ENCODE data around the gene EBI3. TPM values are rescaled to one million over a fixed set of nuclear protein-coding genes. Genes with fewer than 3 reads are reported as not detected.
A peak's percentile ranks its signal among the peaks of the same experiment; 100 is the strongest.

The EBI3 gene
- total RNA-seq, 4 donors from 2014 or later, result 0.96 to 3.7 (median 3.7) TPM; not detected in 1

GRCh38 chr19:4198467-4199126 is 30.7 kb upstream of the EBI3 start:
- no peak overlapping the region for H3K4me3 ChIP-seq
- H3K4me1 ChIP-seq, result peaks cover 0 to 8% (median 2%) of the 10 kb centered on the region in 4 donors
- in situ Hi-C loops (cut with MboI; ENCODE audit: low pct_ligation_motif_present in 1 of 4, low pct_unique_long_range_greater_than_20kb in 1 of 4, low sequenced_read_pairs in 3 of 4) (no loop called here), intact Hi-C loops (cut with DNase I; ENCODE audit: low total_unique reads) (no loop called here)
- WGBS, 2 donors (ENCODE audit: low coverage in 1 of 2), result 12 to 31% methylated on average over 5 to 18 of the region's 28 CpGs
- no peak overlapping the region for H3K27ac ChIP-seq
- no peak for TF ChIP-seq EP300 (IDR thresholded peaks at IDR 0.05; ENCODE audit: low read depth)
- TF ChIP-seq POLR2AphosphoS5 (IDR thresholded peaks at IDR 0.05), result no peak
- TF ChIP-seq CTCF (IDR thresholded peaks at IDR 0.05), result no peak
- no peak for TF ChIP-seq POLR2A (IDR thresholded peaks at IDR 0.05)
- DNase-seq, result no peak
- no peaks in the 10 kb centered on the region for H3K9me3 ChIP-seq
- H3K27me3 ChIP-seq, result peaks cover 68% of the 10 kb centered on the region
- H3K36me3 ChIP-seq, result no peaks in the 10 kb centered on the region

DNA sequence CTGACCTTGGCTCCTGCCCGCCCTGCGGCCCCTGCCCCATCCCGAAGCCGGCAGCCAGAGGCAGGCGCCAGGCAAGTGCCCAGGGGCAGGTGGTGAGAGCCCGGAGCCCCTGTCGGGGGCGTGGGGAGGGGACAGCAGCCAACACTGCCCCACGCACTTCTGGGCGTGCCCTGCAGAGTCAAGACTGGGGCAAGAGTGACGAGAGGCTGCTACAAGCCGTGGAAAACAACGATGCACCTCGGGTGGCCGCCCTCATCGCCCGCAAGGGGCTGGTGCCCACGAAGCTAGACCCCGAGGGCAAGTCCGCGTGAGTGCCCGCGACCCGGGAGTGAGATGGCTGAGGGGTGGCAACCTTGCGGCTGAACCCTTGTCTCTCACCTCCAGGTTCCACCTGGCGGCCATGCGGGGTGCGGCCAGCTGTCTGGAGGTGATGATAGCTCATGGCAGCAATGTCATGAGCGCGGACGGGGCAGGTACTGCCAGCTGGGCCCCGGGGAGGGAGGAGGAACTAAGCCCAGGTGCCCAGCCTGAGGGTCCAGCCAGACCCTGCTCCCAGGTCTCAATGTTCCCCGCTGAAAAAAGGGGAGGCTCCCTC is 29.5 kb upstream of the EBI3 start:
- in situ Hi-C loops (cut with MboI; ENCODE audit: low pct_ligation_motif_present in 1 of 4, low pct_unique_long_range_greater_than_20kb in 1 of 4, low sequenced_read_pairs in 3 of 4), result loop anchor here in 1 of 4 donors (25.0 kb wide), 1 partner anchor 362 kb away; no protein-coding TSS in a partner anchor
- no peak for TF ChIP-seq POLR2AphosphoS5 (IDR thresholded peaks at IDR 0.05)
- peak; percentile 10 to 56 (median 38) for TF ChIP-seq CTCF (IDR thresholded peaks at IDR 0.05)
- Histone ChIP-seq H3K36me3 (no peaks in the 10 kb centered on the region), H3K9me3 (no peaks in the 10 kb centered on the region), H3K27me3 (peaks cover 57% of the 10 kb centered on the region), H3K4me1 (peaks cover 0 to 8% (median 4%) of the 10 kb centered on the region in 4 donors), H3K27ac (no peak overlapping the region), H3K4me3 (no peak overlapping the region)
- WGBS, 2 donors (ENCODE audit: low coverage in 1 of 2), result 69% methylated on average over 27 of the region's 33 CpGs; no CpG with 5 or more reads in 1 of the 2 donors
- DNase-seq, result peak; percentile 55
- intact Hi-C loops (cut with DNase I; ENCODE audit: low total_unique reads), result no loop called here

DNA sequence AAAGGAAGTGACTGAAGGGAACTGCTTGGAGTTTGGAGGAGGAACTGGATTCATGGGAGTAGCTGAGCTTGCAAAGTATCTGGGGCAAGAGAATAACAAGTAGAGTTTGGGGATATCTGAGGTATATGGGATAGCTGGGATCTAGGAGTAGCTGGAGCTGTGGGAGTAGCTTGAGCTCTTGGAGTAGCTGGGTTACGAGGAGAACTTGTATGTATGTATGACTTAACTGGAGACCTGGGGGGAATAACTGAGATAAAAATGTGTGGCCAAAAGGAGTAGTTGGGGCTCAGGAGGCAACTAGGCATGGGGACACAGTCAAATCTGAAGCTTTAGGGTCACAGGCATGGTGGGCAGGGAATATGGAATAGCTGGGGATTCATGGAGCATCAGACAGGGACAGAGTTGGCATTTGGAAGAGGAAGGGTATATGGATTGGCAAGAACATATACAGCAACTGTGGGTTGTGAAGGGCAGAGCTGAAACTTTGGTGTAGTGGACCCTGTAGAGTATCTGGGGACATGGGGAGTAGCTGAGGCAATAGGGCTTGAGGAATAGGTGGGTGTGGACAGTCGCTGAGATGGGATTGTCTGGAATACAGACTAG is 28.3 kb upstream of the EBI3 start:
- peaks cover 0 to 8% (median 5%) of the 10 kb centered on the region in 4 donors for H3K4me1 ChIP-seq
- H3K27me3 ChIP-seq, result peaks cover 44% of the 10 kb centered on the region
- TF ChIP-seq EP300 (IDR thresholded peaks at IDR 0.05; ENCODE audit: low read depth), result no peak
- TF ChIP-seq POLR2AphosphoS5 (IDR thresholded peaks at IDR 0.05), result no peak
- no peak for TF ChIP-seq POLR2A (IDR thresholded peaks at IDR 0.05)
- no peak for TF ChIP-seq CTCF (IDR thresholded peaks at IDR 0.05)
- in situ Hi-C loops (cut with MboI; ENCODE audit: low pct_ligation_motif_present in 1 of 4, low pct_unique_long_range_greater_than_20kb in 1 of 4, low sequenced_read_pairs in 3 of 4) (loop anchor here in 1 of 4 donors (25.0 kb wide), 1 partner anchor 364 kb away; no protein-coding TSS in a partner anchor), intact Hi-C loops (cut with DNase I; ENCODE audit: low total_unique reads) (no loop called here)
- 57% methylated on average over 2 of the region's 2 CpGs for WGBS, 2 donors (ENCODE audit: low coverage in 1 of 2)
- H3K4me3 ChIP-seq, result no peak overlapping the region
- no peaks in the 10 kb centered on the region for H3K9me3 ChIP-seq
- H3K27ac ChIP-seq, result no peak overlapping the region
- DNase-seq, result no peak
- H3K36me3 ChIP-seq, result no peaks in the 10 kb centered on the region

DNA sequence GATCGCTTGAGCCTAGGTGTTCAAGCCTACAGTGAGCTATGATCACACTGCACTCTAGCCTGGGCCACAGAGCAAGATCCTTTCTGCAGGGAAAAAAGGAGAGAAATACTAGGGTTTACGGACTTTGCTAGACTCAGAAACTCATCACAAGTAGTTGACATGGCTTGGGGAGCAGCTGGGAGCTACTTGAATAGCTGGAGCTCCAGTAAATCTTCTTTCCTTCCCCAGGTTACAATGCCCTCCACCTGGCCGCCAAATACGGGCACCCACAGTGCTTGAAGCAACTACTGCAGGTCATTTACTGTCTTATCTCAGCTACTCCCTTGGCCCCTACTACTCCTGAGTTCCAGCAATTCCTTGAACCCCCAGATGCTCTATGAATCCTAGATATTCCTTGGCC is 27.5 kb upstream of the EBI3 start:
- intact Hi-C loops (cut with DNase I; ENCODE audit: low total_unique reads) (no loop called here), in situ Hi-C loops (cut with MboI; ENCODE audit: low pct_ligation_motif_present in 1 of 4, low pct_unique_long_range_greater_than_20kb in 1 of 4, low sequenced_read_pairs in 3 of 4) (loop anchor here in 1 of 4 donors (25.0 kb wide), 1 partner anchor 364 kb away; no protein-coding TSS in a partner anchor)
- Histone ChIP-seq H3K27me3 (peaks cover 37% of the 10 kb centered on the region), H3K4me1 (peaks cover 0 to 8% (median 5%) of the 10 kb centered on the region in 4 donors), H3K27ac (no peak overlapping the region), H3K4me3 (no peak overlapping the region), H3K9me3 (no peaks in the 10 kb centered on the region), H3K36me3 (no peaks in the 10 kb centered on the region)
- TF ChIP-seq POLR2A (IDR thresholded peaks at IDR 0.05), result no peak
- no peak for TF ChIP-seq EP300 (IDR thresholded peaks at IDR 0.05; ENCODE audit: low read depth)
- no peak for TF ChIP-seq CTCF (IDR thresholded peaks at IDR 0.05)
- no peak for TF ChIP-seq POLR2AphosphoS5 (IDR thresholded peaks at IDR 0.05)
- no peak for DNase-seq
- 43 to 71% methylated on average over 3 to 4 of the region's 4 CpGs for WGBS, 2 donors (ENCODE audit: low coverage in 1 of 2)
